HG03457 (cell line): ENCODE data around the gene PEX7.
"Not testable (repeated sequence)": the region's sequence is repeated elsewhere in the genome, so short reads cannot be mapped to it uniquely, and the experiment has no call there.

Experiments used
- ATAC-seq: cut with Tn5 transposase; IDR thresholded peaks from one replicate; pipeline ENCODE4 v1.9.1; 2021; ENCODE audit warnings: moderate number of reproducible peaks; ENCODE audit not compliant: unreplicated experiment

Gene PEX7

DNA sequence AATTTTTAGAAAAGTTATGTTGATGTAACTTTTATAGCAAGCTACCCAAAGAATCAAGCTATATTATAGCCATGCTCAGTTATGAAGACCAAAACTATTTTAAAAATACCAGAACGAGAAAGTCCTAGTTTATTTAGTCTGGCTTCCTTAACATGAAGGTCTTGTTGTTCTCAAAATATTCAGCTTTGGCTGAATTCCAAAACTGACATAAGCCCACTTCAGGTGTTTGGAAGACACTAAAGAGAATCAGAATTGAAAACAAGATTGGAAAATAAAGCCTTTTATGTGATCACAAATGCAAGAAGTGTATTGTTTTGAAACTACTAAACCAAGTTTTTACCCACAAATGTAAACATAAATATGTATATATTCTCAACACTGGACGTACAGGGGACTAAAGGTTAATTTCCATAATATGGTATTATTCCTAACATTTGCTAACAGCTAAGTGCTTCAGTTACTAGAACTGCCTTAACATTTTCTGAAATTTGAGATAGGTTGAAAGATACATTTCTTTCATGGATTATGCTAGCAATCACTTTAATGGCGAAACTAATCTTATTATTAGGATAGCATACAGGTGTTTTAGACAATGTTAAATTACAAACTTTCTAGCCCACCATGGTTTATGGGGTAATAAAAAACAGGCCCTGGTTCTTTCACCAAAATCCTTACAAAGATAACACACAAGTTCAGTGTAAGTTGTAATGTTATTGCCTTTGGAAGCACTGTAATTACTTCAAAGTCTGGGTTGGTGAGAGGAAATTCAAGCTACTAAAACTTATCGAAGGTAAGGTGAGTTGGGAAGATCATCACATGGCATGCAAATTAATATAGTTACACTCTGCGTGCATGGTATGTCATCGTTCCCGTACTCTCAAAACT, 31.7 kb upstream of the PEX7 start:
- ATAC-seq: no peak

DNA sequence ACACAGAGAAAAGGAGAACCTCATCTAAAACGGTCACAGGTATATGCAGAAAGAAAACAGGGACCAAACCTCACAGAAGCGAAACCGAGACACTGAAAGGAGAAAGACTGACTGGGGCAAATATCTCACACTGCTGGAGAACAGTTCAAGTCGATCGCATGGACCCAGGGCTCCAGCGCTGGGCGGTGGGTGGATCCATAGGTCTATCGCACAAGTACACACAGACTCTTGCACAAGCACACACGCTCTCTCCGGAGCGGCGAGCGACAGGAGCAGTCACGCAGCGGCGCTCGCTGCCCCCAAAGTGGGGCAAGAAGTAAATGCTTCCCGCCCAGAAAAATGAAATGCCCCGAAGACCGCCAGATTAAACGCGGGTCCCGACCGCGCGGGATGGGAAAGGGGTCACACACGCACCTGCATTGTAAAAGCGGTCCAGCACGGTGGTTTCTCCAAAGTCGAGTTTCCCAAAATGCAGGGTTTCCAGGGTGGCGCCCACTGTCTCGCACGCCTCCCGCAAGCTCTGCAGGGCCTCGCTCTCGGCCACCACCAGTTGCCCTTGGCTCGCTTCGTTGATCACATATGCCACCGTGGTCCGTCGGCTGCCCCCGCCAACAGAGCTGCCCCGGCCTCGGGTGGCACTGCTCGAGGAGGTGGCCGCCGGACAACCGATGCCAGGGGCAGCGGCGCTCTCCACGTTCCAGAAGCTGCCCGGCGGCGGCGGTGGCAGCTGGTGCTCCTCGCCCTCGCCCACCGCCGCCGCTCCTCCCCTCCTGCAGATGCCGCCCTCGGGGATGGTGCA, 30.9 kb upstream of the PEX7 start:
- ATAC-seq: peak; percentile 30

DNA sequence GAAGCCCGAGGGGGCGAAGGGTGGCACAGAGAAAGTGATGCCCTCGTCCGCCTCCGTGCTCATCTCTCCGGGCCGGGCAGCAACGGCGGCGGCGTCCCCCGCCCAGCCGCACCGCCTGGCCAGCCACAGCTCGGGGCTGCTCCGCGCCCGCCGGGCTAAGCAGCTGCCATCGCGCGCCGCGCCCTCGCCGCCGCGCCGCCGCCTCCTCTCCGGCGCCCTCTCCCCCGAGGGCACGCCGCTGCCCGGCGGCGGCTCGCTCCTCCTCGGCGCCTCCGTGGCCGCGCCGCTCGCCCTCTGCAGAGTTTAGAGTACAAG, 30.3 kb upstream of the PEX7 start:
- ATAC-seq: no peak

DNA sequence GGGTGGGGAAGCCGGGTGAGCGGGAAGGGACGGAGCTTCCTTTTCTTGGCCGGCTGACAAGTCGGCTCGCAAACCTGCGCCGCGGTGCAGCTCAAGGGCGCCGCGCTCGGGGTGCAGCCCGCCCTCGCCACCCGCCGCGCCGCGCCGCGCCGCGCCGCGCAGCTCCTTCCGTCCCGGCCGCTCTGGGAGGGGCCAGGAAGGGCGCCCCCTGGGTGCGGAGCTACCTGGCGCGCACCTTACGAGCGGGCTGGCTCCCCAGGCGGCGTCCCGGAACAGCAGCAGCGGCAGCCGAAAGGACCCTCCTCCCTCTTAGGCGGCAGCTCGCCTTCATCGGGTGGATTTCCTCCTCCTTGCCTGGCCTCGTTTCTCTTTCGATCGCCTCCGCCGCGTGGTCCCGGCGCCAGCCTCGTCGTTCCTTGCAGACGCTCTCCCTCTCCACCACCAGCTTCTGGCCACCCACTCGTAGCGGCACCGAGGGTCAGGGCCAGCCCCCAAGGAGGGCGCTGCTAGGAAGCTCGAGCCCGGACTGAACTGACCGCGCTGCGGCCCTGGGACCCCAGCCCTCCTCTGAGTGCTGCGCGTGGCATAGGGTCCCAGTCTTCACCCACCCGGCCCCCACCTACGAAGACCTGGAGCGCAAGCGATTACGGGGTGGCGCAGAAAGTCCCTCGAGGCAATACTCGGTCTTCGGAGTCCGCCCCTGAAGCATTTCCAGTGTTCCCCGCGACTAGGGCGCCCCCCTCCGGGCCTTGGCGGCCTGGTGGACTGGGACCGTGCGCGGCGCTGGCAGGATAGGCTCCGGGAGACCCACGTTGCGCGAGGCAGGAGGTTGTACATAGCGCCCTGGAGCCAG, 29.8 kb upstream of the PEX7 start, which contains the start of gene MAP3K5:
MAP3K5 (minus strand) TSS at position 68 of the 853 bp plus-strand sequence. CDS start 320 bp downstream, outside the sequence.
- peak; percentile 44 for ATAC-seq

DNA sequence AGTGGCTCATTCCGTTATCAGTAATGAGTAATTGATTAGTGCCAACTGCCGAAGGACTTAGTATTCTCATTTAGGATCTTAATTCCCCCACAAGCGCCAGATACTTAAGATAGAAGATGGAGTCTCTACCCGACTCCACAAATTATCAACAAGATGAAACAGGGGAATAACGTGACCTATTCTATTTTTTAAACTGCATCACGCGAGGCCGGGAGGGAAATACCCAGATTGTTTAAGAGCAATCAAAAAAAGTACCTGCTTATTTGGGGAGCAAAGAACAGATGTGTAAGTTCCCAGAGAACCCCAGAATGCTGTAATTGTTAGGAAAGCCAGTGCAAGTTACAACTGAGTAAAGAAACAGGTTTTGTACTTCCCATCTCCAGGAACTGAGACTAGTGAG, 29.0 kb upstream of the PEX7 start:
- ATAC-seq: no peak

DNA sequence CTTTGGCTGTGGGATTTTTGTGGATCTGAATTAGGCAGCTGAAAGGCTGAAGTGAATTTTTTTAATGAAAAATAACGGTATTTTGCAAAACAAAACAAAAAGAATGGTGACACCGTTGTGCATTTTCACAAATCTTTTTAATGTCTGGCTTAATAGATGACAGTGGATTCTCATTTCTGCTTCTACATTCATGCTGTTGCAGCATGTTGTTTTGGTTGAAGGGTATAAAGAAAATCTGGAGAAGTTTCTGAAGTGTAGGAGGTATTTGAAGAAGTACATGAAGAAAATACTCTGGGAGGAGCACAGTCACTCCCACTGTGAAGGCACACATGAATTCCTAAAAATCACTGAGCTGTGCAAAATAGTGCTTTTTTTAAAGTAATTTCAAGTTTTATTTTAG, 27.0 kb upstream of the PEX7 start:
- ATAC-seq: no peak

DNA sequence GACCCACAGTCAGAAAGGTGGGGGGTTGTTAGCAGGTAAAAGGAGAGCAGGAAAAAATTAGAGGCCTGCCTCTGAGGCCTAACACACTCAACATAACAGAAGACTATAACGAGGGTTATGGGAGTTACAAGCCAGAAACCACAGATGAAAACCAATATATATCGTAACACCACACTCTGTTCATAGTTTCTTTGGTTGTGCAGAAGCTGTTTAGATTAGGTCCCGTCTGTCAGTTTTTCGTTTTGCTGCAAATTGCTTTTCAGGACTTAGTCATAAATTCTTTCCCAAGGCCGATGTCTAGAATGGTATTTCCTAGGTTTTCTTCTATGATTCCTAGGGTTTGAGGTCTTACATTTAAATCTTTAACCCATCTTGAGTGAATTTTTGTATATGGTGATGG, 26.4 kb upstream of the PEX7 start:
- ATAC-seq: no peak

DNA sequence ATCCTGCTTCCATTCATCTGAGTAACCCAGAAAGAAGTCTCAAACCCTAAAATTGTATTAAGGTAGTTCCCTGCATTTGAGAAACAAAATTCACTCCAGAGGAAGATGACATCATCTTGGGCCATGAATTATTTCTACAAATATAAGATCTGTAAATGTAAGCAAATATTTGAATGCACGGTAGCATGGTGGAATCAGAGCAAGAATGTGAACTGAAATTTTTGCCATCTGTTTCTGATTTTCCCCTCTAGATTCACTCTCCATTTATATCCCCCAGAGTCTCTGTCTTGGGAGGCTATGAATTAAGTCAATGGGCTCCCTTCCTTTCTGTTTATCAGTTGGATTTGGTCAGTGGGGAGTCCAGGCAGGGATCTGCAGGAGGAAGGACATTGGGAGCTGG, 24.3 kb upstream of the PEX7 start:
- ATAC-seq: no peak

DNA sequence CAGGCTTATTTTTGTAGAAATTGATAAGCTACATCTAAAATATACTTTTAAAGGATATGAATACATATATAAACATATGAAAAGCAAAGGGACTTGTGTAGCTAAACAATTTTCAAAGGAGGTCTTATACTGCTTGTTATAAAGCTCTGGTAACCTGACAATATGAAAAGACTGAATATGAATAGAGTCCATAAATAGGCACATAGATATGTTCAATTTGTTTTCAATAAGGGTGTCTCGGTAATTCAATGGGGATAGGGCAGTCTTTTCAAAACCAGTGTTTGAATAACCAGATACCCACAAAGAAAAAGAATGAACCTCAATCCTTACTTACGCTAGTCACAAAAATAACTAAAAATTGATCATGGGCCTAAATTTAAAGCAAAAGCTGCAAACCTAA, 20.8 kb upstream of the PEX7 start:
- no peak for ATAC-seq

DNA sequence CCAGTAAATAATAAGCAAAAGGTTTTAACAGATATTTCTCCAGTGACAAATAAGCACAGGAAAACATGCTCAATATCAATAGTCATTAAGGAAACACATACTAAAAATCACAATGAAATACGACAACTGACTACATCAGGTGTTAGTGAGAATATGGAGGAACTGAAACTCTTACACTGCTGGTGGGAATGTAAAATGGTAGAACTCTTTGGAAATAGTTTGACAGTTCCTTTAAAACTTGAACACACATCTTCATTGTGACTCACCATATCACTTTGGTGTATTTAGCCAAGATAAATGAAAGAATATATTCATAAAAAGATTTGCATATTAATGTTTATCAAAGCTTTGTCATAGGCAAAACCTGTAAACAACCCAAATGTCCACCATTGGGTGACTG, 18.8 kb upstream of the PEX7 start:
- ATAC-seq: no peak

DNA sequence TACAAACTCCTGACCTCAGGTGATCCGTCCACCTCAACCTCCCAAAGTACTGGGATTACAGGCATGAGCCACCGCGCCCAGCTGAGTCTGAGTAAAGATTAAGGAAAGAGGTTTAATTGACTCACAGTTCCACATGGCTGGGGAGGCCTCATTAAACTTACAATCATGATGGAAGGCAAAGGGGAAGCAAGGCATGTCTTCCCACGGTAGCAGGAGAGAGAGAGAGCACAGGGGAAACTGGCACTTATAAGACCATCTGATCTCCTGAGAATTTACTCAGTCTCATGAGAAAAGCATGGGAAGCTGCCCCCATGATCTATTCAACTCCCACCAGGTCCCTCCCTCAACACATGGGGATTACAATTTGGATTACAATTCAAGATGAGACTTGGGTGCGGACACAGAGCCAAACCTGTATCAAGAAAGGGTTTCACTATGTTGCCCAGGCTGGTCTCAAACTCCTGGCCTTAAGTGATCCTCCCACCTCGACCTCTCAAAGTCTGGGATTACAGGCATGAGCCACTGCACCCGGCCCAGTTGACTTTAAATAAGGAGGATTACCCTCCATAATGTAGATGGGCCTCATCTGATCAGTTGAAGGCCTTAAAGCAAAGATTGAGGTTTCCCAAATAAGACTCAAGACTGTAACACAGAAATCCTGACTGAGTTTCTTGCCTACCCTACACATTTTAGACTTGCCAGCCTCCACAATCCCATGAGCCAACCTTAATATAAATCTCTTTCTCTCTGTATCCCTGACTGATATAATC, 13.1 kb upstream of the PEX7 start:
- ATAC-seq: no peak

DNA sequence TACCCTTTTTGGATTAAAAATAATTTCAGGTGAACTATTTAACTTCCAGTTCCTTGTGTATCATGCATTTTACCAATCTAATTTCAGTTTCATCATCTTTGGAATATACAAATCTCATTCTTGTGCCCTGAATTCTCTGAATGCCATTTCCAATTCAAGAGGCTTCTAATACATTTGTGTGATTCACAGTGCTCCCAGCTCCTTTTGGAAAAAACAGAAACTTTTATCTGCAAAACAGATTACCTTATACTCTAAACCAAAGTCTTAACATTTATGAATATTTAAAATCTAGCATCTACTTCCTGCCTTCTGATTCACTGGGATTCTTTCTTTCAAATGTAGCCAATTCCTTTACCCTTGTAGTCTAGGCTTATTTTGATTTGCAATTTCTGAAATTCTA, 11.1 kb upstream of the PEX7 start:
- no peak for ATAC-seq

DNA sequence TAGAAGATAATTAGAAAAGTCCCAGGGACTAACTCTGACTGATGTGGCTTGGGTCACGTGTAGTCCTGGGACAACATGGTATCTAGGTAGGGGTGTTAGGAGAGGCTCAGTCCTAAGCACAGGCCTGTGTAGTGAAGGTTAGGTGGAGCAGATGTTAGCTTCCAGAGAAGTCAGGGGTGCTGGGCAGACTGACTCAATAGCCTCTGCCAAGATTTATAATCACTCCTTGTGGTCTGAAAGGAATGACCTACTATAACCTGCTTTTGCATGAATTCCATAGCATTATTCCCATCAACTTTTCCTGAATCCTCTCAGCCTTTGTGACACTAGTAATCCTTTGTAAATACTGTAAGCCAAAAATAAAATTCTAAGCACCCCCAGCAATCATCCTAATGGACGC, 10.2 kb upstream of the PEX7 start:
- no peak for ATAC-seq

DNA sequence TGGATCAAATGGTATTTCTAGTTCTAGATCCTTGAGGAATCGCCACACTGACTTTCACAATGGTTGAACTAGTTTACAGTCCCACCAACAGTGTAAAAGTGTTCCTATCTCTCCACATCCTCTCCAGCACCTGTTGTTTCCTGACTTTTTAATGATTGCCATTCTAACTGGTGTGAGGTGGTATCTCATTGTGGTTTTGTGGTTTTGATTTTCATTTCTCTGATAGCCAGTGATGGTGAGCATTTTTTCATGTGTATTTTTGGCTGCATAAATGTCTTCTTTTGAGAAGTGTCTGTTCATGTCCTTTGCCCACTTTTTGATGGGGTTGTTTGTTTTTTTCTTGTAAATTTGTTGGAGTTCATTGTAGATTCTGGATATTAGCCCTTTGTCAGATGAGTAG, 6.8 kb upstream of the PEX7 start:
- not testable (repeated sequence) for ATAC-seq

DNA sequence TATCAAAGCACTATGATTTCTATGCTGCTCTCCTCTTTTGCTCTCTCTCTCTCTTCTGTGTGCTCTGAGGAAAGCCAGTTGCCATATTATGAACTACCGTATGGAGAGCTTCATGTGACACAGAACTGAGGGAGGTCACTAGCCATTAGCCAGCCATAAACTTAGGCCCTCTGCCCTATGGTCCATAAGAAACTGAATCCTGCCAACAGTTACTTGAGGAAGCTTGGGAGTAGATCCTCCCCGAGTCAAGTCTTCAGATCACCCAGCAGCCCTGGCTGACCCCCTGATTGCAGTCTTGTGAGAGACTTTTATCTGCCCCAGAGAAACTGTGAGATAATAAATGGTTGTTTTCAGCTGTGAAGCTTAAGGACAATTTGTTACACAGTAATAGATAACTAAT, 5.7 kb upstream of the PEX7 start:
- no peak for ATAC-seq

DNA sequence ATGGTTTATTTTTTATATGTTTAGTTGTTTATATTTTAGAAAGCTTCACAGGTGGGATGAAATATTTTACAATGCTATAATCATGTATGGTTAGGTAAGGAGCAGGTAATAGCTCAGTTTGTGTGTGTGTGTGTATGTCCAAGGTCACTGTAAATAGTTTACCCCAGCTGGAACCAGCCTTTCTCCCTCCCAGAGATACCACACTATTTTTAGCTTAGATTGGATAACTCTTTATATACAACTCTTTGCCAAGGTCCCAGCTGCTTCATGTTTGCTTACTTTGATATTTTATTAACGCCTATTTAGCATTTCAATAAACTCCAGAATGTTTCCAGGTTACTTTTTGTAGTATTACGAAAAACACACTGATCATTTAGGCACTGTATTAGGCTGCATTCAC, 1.8 kb upstream of the PEX7 start:
- ATAC-seq: no peak

DNA sequence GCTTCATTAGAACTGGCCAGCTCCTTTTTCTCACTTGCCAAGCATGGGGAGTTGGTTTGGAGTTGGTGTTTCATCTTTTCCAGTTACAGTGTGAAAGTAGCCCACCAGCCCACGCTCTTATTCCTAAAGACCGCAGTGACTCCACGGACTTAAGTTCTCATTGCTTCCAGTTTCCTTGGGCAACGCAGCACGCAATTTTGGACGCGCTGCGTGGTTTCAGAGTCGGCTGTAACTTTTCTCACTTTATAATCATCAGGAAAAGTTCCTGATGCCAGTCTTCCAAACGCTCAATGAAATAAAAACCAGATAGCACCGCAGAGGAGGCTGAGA, 381 bp upstream of the PEX7 start:
- no peak for ATAC-seq

DNA sequence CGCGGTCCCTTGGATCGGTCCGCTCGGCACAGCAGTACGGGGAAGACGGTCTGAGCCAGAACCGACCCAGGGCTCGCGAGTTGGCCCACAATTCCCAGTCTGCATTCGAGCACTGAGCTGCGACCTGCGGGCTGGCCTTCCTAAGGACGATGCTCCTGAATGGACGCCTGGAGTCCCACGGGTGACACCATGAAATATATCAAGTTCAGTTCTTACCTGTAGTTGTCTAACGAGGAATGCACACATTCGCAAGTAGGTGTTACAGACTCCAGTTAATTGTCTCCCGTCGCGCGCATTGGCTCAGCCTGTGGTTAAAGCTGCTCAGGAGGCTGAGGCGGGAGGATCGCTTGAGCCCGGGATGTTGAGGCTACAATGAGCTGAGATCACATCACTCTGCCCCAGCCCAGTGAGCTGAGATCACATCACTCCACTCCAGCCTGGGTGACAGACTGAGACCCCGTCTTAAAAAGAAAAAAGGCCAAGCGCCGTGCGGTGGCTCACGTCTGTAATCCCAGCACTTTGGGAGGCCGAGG, 802 bp downstream of the PEX7 start:
- ATAC-seq: no peak

DNA sequence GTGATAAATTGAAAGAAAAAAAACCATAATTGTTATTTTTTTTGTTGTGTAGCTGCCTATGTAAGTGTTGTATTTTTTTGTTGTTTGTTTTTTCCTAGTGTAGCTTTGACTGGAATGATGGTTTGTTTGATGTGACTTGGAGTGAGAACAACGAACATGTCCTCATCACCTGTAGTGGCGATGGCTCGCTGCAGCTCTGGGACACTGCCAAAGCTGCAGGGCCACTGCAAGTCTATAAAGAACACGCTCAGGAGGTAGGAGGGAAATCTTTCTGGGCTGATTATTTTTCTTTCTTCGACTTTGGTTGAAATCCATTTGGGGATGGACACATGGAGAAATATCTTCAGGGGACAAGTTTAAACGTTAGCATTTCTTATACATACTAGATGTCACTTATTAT, 3.8 kb downstream of the PEX7 start:
- ATAC-seq: no peak

DNA sequence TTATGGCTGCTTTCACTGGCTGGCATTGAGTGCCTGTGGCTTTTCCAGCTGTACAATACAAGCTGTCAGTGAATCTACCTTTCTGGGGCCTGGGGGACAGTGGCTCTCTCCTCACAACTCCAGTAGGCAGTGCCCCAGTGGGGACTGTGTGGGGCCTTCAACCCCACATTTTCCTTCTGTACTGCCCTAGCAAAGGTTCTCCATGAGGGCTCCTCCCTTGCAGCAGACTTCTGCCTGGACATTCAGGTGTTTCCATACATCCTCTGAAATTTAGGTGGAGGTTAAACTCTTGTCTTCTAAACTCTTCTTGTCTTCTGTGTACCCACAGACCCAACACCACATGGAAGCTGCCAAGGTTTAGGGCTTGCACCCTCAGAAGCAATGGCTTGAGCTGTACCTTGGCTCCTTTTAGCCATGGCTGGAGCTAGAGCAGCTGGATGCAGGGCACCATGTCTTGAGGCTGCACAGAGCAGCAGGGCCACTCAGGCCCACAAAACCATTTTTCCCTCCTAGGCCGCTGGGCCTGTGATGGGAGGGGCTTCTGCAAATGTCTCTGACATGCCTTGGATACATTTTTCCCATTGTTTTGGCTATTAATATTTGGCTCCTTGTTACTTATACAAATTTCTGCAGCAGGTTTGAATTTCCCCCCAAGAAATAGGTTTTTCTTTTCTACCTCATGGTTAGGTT, 9.6 kb downstream of the PEX7 start:
- ATAC-seq: no peak
